Gastrocnemius medialis (tissue), 4 donors: ENCODE measurements around the gene MMP24OS. TPM values are rescaled to one million over a fixed set of nuclear protein-coding genes. Genes with fewer than 3 reads are reported as not detected.

Experiments
- ATAC-seq, 2 donors: fragments of 150-250 bp; one replicate each; pipeline ENCODE4 v1.9.1; 2016
- DNase-seq, 2 donors: peaks; one replicate each; pipeline ENCODE4 v3.0.0-alpha.2; 2019
- H3K27ac ChIP-seq, 4 donors: fragments of 200-600 bp; sonication (generic); 1 replicate in 1 of 4; 2 replicates in 3 of 4; pipeline ENCODE4 v1.5.1; 2016 to 2018; ENCODE audit warnings: mild to moderate bottlenecking in 2 of 4, moderate library complexity in 1 of 4
- H3K27me3 ChIP-seq, 3 donors: fragments of 200-600 bp; sonication (generic) in 2 of 3; 1 replicate in 1 of 3; 2 replicates in 2 of 3; pipeline versions ENCODE4 v1.5.1 to v1.6.0; 2016 to 2019; ENCODE audit warnings: mild to moderate bottlenecking in 1 of 3, moderate library complexity in 1 of 3
- H3K36me3 ChIP-seq, 2 donors: fragments of 200-600 bp; sonication (generic) in 1 of 2; one replicate each; pipeline ENCODE4 v1.5.1; 2017 to 2018
- H3K4me1 ChIP-seq, 2 donors: fragments of 200-600 bp; sonication (generic) in 1 of 2; one replicate each; pipeline ENCODE4 v1.5.1; 2016 to 2017; ENCODE audit warnings: mild to moderate bottlenecking in 2 of 2
- H3K4me3 ChIP-seq, 4 donors: fragments of 200-600 bp; sonication (generic) in 3 of 4; 1 replicate in 1 of 4; 2 replicates in 3 of 4; pipeline ENCODE4 v1.5.1; 2016 to 2019; ENCODE audit warnings: mild to moderate bottlenecking in 2 of 4
- H3K9me3 ChIP-seq, 3 donors: fragments of 200-600 bp; sonication (generic) in 2 of 3; 1 replicate in 1 of 3; 2 replicates in 2 of 3; pipeline ENCODE4 v1.5.1; 2016 to 2019
- CTCF ChIP-seq, 5 experiments: fragments of 450-650 bp in 3 of 5; fragments of 200-600 bp in 2 of 5; sonication (generic) in 2 of 5; IDR thresholded peaks in 4 of 5; conservative IDR thresholded peaks in 1 of 5; 1 replicate in 4 of 5; 2 replicates in 1 of 5; pipeline ENCODE4 v1.5.1; 2016 to 2019; ENCODE audit warnings: antibody characterized with exemption in 5 of 5, mild to moderate bottlenecking in 3 of 5, moderate library complexity in 3 of 5
- POLR2A ChIP-seq, 2 donors: fragments of 450-650 bp; IDR thresholded peaks; one replicate each; pipeline ENCODE4 v1.6.1; 2017; ENCODE audit warnings: antibody characterized with exemption in 2 of 2, mild to moderate bottlenecking in 2 of 2, moderate library complexity in 2 of 2
- in situ Hi-C, 4 donors: fragments of 200-750 bp; cut with MboI; loops; one replicate each; pipeline versions ENCODE4 v1.15.0 to v1.8.0; 2017; ENCODE audit warnings: low sequenced_read_pairs in 4 of 4
- intact Hi-C: fragments of 100-400 bp; cut with DNase I; formaldehyde crosslinking; loops from one replicate; pipeline ENCODE4 v1.15.1; 2023; ENCODE audit warnings: low total_unique reads
- total RNA-seq, 4 donors: library from RNA; depleted of rRNA; stranded (reverse); fragments of >200 nt; gene quantifications; one replicate each; pipeline versions ENCODE4 v1.1.0 to v1.2.3, GENCODE V29; 2016

MMP24OS gene
- total RNA-seq, 4 donors from 2014 or later: 3.8 to 18.4 (median 12.4) TPM

DNA sequence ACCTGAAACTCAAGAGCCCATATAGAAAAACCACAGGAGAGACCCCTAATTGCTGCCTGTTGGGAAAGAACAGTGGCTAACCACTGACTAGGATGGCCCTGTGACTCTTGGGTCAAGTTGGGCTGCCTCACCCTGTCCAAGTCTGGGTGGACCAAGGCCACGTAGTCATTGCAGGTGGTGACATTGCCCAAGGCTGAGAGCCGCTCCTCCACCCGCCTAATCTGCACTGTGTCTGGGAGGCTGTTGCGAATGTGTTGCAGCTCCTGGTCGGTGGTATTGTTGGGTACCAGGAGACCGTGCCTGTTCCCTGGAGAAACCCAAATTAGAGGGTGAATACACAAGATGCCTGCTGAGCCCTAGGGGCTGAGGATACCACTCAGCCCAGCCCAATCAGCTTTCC is 2.6 kb upstream of the MMP24OS start:
- in situ Hi-C loops (no loop called here), intact Hi-C loops (loop anchor here (5.0 kb wide), 1 partner anchor 132 kb away; the partner anchor contains the start of gene UQCC1)
- Histone ChIP-seq H3K4me3 (no peak overlapping the region), H3K27ac (no peak overlapping the region), H3K36me3 (peaks cover 0 to 24% of the 10 kb centered on the region in 2 donors), H3K9me3 (no peaks in the 10 kb centered on the region), H3K4me1 (peaks cover 22 to 23% of the 10 kb centered on the region in 2 donors), H3K27me3 (no peaks in the 10 kb centered on the region)
- TF ChIP-seq POLR2A (IDR thresholded peaks at IDR 0.05) (no peak), CTCF (IDR thresholded peaks at IDR 0.05 in 4 of 5, conservative IDR thresholded peaks at IDR 0.05 in 1 of 5) (no peak)
- DNase-seq (no peak), ATAC-seq (no peak)

DNA sequence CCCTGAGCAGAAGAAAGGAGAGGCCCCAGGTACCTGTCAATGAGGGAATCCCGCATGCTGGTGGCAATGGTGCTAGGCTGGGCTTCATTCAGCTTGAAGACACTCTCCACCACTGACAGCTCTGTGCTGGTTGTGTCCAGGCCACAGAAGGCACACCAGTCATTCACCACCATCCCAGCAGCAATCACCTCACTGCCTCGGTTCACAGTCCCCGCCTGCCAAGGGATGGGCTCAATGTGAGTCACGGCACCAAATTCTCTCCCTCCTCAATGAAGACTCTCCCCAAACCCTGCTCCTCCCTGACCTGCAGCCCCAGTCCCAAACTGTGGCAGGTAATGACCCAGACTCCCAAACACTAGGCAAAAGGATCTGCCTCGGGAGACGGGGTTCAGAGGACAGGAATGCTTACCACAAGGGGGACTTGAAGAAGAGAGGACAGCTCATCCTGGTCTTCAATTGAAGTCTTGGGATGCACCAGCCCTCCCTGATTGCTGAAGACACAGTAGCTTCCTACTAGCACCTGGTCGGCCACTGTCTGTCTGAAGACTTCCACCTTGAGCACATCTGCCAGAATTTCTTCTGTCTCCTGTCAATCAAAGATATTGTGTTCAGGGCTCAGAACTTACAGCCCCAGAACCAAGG is 1.7 kb upstream of the MMP24OS start:
- DNase-seq (no peak), ATAC-seq (no peak)
- no peak for TF ChIP-seq POLR2A (IDR thresholded peaks at IDR 0.05)
- no peak for TF ChIP-seq CTCF (IDR thresholded peaks at IDR 0.05 in 4 of 5, conservative IDR thresholded peaks at IDR 0.05 in 1 of 5)
- no peak overlapping the region for H3K27ac ChIP-seq
- no peak overlapping the region for H3K4me3 ChIP-seq
- in situ Hi-C loops: no loop called here
- H3K4me1 ChIP-seq: peaks cover 22 to 23% of the 10 kb centered on the region in 2 donors
- peaks cover 0 to 24% of the 10 kb centered on the region in 2 donors for H3K36me3 ChIP-seq
- H3K27me3 ChIP-seq: no peaks in the 10 kb centered on the region
- intact Hi-C loops: loop anchor here (5.0 to 10.0 kb wide), 2 partner anchors 133 to 455 kb away; partner anchors contain the start of genes NCOA6 and UQCC1
- no peaks in the 10 kb centered on the region for H3K9me3 ChIP-seq

DNA sequence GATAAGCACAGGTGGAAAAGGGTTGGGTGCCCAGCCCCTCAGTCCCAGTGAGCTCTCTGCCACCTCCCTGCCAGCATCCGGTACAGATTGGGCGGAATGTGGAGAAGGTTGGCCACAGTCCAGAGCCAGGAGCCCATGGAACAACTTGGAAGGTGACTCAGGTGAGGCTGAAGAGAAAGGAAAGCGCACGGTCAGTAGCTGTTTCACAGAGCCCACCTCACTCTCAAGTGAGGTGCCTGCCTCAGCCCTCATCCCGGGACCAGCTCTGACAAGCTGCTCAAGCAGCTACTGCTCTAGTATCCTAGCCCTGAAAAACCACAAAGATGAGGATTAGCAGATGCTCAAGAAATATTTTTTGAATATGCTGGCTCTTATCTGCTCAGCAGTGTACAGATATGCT is 1.1 kb upstream of the MMP24OS start:
- DNase-seq (no peak), ATAC-seq (no peak)
- H3K9me3 ChIP-seq: no peaks in the 10 kb centered on the region
- peaks cover 22% of the 10 kb centered on the region in 2 donors for H3K4me1 ChIP-seq
- peak overlapping the region in 3 of 4 donors; percentile 89 to 97 (median 97) for H3K27ac ChIP-seq
- intact Hi-C loops: loop anchor here (10.0 kb wide), 1 partner anchor 454 kb away; the partner anchor contains the start of gene NCOA6
- TF ChIP-seq CTCF (IDR thresholded peaks at IDR 0.05 in 4 of 5, conservative IDR thresholded peaks at IDR 0.05 in 1 of 5) (no peak), POLR2A (IDR thresholded peaks at IDR 0.05) (no peak)
- peaks cover 0 to 24% of the 10 kb centered on the region in 2 donors for H3K36me3 ChIP-seq
- H3K4me3 ChIP-seq: no peak overlapping the region
- in situ Hi-C loops: no loop called here
- H3K27me3 ChIP-seq: no peaks in the 10 kb centered on the region

GRCh38 chr20:35277127-35277526 is 795 bp downstream of the MMP24OS start:
- Histone ChIP-seq H3K27me3 (no peaks in the 10 kb centered on the region), H3K9me3 (no peaks in the 10 kb centered on the region), H3K4me1 (peaks cover 12 to 14% of the 10 kb centered on the region in 2 donors), H3K4me3 (peak overlapping the region; percentile 80 to 99 (median 85)), H3K36me3 (peaks cover 0 to 24% of the 10 kb centered on the region in 2 donors), H3K27ac (peak overlapping the region; percentile 89 to 97 (median 97))
- DNase-seq (no peak), ATAC-seq (peak in 1 of 2 donors; percentile 10)
- in situ Hi-C loops (no loop called here), intact Hi-C loops (loop anchor here (2.0 to 10.0 kb wide), 2 partner anchors 130 to 452 kb away; partner anchors contain the start of genes EDEM2 and NCOA6)
- no peak for TF ChIP-seq POLR2A (IDR thresholded peaks at IDR 0.05)
- no peak for TF ChIP-seq CTCF (IDR thresholded peaks at IDR 0.05 in 4 of 5, conservative IDR thresholded peaks at IDR 0.05 in 1 of 5)
